Fibroblast of the aortic adventitia (primary cell): Measurements from ENCODE around the gene ASAP2. TPM values are rescaled to one million over a fixed set of nuclear protein-coding genes. Genes with fewer than 3 reads are reported as not detected.

Experiments
- DNase-seq: peaks from one replicate; pipeline ENCODE4 v3.0.0-alpha.2; 2010; ENCODE audit warnings: low read depth
- H3K4me3 ChIP-seq: 2 replicates; pipeline ENCODE4 v1.5.1; 2011; ENCODE audit warnings: low read depth, mild to moderate bottlenecking, control low read depth, low read length, moderate library complexity
- CTCF ChIP-seq: IDR thresholded peaks from 2 replicates; pipeline ENCODE4 v1.5.1; 2011; ENCODE audit warnings: mild to moderate bottlenecking, low read length, control low read depth, inconsistent platforms; ENCODE audit not compliant: insufficient read depth
- total RNA-seq: library from RNA; depleted of rRNA; stranded (reverse); fragments of >200 nt; gene quantifications from 2 replicates; pipeline ENCODE4 v1.2.3, GENCODE V29; 2012; ENCODE audit warnings: low replicate concordance

ASAP2 gene
- total RNA-seq, 1 donor = 76.4 TPM

GRCh38 chr2:9423100-9423921 is 216.7 kb downstream of the ASAP2 start, which contains the start of the genes CPSF3 and ITGB1BP1:
TSS of gene CPSF3 (plus strand) at chr2:9423654. CDS start at chr2:9423774, 120 bp downstream.
TSS of gene ITGB1BP1 (minus strand) at chr2:9423528. CDS start at chr2:9418697, 4,831 bp downstream.
- no peak for TF ChIP-seq CTCF
- H3K4me3 ChIP-seq = peak within 1 kb of the TSS; percentile 98
- DNase-seq = peak; percentile 97

- DNase-seq = no peak
- no peak for TF ChIP-seq CTCF
- peak overlapping the region; percentile 98 for H3K4me3 ChIP-seq
Measured at GRCh38 chr2:9423922-9424272, 217.3 kb downstream of the ASAP2 start.

- H3K4me3 ChIP-seq = peak overlapping the region; percentile 98
- DNase-seq = no peak
- TF ChIP-seq CTCF = no peak
Measured at GRCh38 chr2:9424447-9425164, 218.0 kb downstream of the ASAP2 start.

GRCh38 chr2:9428965-9429577 is 222.5 kb downstream of the ASAP2 start:
- TF ChIP-seq CTCF = no peak
- DNase-seq = no peak

DNA sequence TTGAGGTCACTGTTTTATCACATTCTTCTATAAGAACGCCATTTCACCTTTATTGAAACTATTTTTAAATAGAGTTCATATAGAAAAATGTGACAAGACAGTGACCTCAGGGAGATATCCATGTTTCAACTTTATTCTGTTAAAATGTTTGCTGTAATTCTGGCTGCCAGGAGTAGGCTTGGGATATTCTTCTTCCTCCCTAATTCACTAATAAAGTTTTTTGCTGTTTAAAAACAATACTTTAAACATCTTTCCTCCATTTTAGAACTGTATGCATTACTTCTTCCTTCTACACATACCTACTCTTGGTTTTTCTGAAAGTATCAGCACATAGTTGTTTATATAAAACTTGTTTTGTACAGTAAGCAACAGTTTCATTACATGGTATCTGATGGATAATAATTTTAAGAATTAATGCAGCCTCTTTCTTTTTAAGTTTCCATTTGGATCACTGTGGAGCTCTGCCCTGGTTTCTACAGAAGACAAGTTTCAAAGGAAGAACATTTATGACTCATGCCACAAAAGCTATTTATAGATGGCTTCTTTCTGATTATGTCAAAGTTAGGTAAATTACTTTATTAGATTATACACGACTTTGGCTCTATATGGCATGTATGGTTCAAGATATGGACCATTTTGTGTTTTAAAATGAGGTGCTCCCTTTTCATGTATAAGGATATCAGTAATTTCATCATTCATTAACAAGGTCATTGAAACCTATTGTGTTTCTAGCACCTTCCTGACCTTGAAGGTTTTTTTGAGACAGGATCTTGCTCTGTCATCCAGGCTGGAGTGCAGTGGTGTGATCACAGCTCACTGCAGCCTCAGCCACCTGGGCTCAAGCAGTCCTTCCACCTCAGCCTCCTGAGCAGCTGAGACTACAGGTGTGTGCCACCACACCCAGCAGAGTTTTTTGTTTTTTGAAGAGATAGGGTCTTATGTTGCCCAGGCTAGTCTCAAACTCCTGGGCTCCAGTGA is 224.0 kb downstream of the ASAP2 start:
- peak; percentile 30 for DNase-seq
- no peak for TF ChIP-seq CTCF
- H3K4me3 ChIP-seq = no peak overlapping the region

More at GRCh38 chr2:9428965-9429577, 222.5 kb downstream of the ASAP2 start:
- H3K4me3 ChIP-seq = no peak overlapping the region

DNA sequence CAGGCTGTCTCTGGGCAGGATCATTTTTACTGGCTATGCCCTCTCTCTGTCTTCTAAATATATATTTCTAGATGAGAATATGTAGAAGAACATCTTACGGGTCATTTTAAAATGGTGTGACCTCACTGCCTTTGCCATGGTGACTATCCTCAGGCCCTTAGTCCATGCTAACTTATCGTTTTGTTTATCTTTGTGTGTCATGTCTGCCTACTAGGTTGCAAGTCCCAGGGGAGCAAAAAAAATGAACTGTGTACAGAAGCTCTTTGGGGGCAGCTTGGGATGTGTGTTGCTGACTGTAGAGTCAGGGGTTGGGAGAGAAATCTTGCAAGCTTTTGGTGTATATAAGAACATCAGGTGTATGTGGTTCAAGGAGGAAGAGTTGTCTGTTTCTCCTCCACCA is 227.9 kb downstream of the ASAP2 start:
- TF ChIP-seq CTCF = no peak
- no peak for DNase-seq
- no peak overlapping the region for H3K4me3 ChIP-seq
